C1 segment of cervical spinal cord (tissue), 14 donors: Measurements from ENCODE around the gene ADAM22.

ENCODE experiments used
- DNase-seq, 14 donors: peaks; one replicate each; lab custom pipeline; 2025; lab: John Stamatoyannopoulos, UW

ADAM22 gene

GRCh38 chr7:88165697-88166096, 231.6 kb downstream of the ADAM22 start:
- no peak for DNase-seq

- DNase-seq = peak in 11 of 14 donors; percentile 5 to 47 (median 32)
Observed at GRCh38 chr7:88167223-88167622, 233.2 kb downstream of the ADAM22 start.

- DNase-seq = no peak
Observed at GRCh38 chr7:88167721-88168120, 233.7 kb downstream of the ADAM22 start.

- DNase-seq = peak in 1 of 14 donors; percentile 29
Observed at GRCh38 chr7:88169717-88170320, 235.8 kb downstream of the ADAM22 start.

- no peak for DNase-seq
Observed at GRCh38 chr7:88172842-88173241, 238.8 kb downstream of the ADAM22 start.

GRCh38 chr7:88176190-88176589, 242.1 kb downstream of the ADAM22 start:
- no peak for DNase-seq

GRCh38 chr7:88183051-88183450, 249.0 kb downstream of the ADAM22 start:
- no peak for DNase-seq

GRCh38 chr7:88184848-88185304, 250.8 kb downstream of the ADAM22 start:
- peak in 4 of 14 donors; percentile 8 to 64 (median 12) for DNase-seq

- peak in 1 of 14 donors; percentile 4 for DNase-seq
Observed at GRCh38 chr7:88185650-88186049, 251.6 kb downstream of the ADAM22 start.

- no peak for DNase-seq
Observed at GRCh38 chr7:88191911-88192310, 257.9 kb downstream of the ADAM22 start.

- no peak for DNase-seq
Observed at GRCh38 chr7:88200261-88200660, 266.2 kb downstream of the ADAM22 start.

- DNase-seq = peak in 1 of 14 donors; percentile 40
Observed at GRCh38 chr7:88200789-88201188, 266.7 kb downstream of the ADAM22 start.

- DNase-seq = peak in 1 of 14 donors; percentile 34
Observed at GRCh38 chr7:88201305-88201704, 267.3 kb downstream of the ADAM22 start.

GRCh38 chr7:88202278-88202677, 268.2 kb downstream of the ADAM22 start:
- no peak for DNase-seq

GRCh38 chr7:88202799-88203198, 268.7 kb downstream of the ADAM22 start:
- no peak for DNase-seq

GRCh38 chr7:88203401-88203800, 269.4 kb downstream of the ADAM22 start:
- peak in 1 of 14 donors; percentile 65 for DNase-seq

- no peak for DNase-seq
Observed at GRCh38 chr7:88204525-88205110, 270.6 kb downstream of the ADAM22 start.

- no peak for DNase-seq
Observed at GRCh38 chr7:88205179-88205578, 271.1 kb downstream of the ADAM22 start.

GRCh38 chr7:88206254-88206653, 272.2 kb downstream of the ADAM22 start:
- DNase-seq = no peak

- no peak for DNase-seq
Observed at GRCh38 chr7:88208521-88208920, 274.5 kb downstream of the ADAM22 start.

- DNase-seq = no peak
Observed at GRCh38 chr7:88212918-88213317, 278.9 kb downstream of the ADAM22 start.

GRCh38 chr7:88214456-88214855, 280.4 kb downstream of the ADAM22 start:
- no peak for DNase-seq

GRCh38 chr7:88215295-88215694, 281.2 kb downstream of the ADAM22 start:
- no peak for DNase-seq
